Skeletal muscle satellite cell (primary cell): ENCODE measurements around the gene SF3B3.

Experiments used
- H3K27me3 ChIP-seq: 2 replicates; pipeline ENCODE4 v1.7.0; 2013; ENCODE audit warnings: low read length; ENCODE audit not compliant: control insufficient read depth, insufficient read depth
- H3K36me3 ChIP-seq: 2 replicates; pipeline ENCODE4 v1.7.0; 2013; ENCODE audit warnings: mild to moderate bottlenecking, control low read depth, low read length; ENCODE audit not compliant: insufficient read depth
- H3K4me1 ChIP-seq: 2 replicates; pipeline ENCODE4 v1.7.0; 2013; ENCODE audit warnings: low read length; ENCODE audit not compliant: control insufficient read depth, insufficient read depth
- H3K4me2 ChIP-seq: 2 replicates; pipeline ENCODE4 v1.7.0; 2013; ENCODE audit warnings: mild to moderate bottlenecking, low read length
- H3K4me3 ChIP-seq: 2 replicates; pipeline ENCODE4 v1.7.0; 2013; ENCODE audit warnings: low read length
- H3K9ac ChIP-seq: 2 replicates; pipeline ENCODE4 v1.7.0; 2013; ENCODE audit warnings: mild to moderate bottlenecking, low read depth, low read length, moderate library complexity
- H3K9me3 ChIP-seq: replicated peaks from 2 replicates; pipeline ENCODE4 v1.7.0; 2013; ENCODE audit warnings: mild to moderate bottlenecking, control low read depth, low read length

SF3B3 gene

GRCh38 chr16:70594569-70594968, 71.0 kb downstream of the SF3B3 start:
- H3K27me3 ChIP-seq, result no peaks in the 10 kb centered on the region
- no peak overlapping the region for H3K4me2 ChIP-seq
- no peaks in the 10 kb centered on the region for H3K36me3 ChIP-seq
- H3K9me3 ChIP-seq, result no peaks in the 10 kb centered on the region
- no peak overlapping the region for H3K4me3 ChIP-seq
- H3K9ac ChIP-seq, result no peak overlapping the region
- peaks cover 15% of the 10 kb centered on the region for H3K4me1 ChIP-seq

GRCh38 chr16:70597135-70597835, 73.7 kb downstream of the SF3B3 start:
- no peak overlapping the region for H3K4me3 ChIP-seq
- H3K4me2 ChIP-seq, result no peak overlapping the region
- peaks cover 6% of the 10 kb centered on the region for H3K27me3 ChIP-seq
- H3K9me3 ChIP-seq, result no peaks in the 10 kb centered on the region
- H3K36me3 ChIP-seq, result no peaks in the 10 kb centered on the region
- H3K4me1 ChIP-seq, result no peaks in the 10 kb centered on the region
- H3K9ac ChIP-seq, result no peak overlapping the region

- no peak overlapping the region for H3K4me3 ChIP-seq
- no peak overlapping the region for H3K9ac ChIP-seq
- H3K27me3 ChIP-seq, result peaks cover 6% of the 10 kb centered on the region
- H3K4me2 ChIP-seq, result no peak overlapping the region
- H3K36me3 ChIP-seq, result no peaks in the 10 kb centered on the region
- H3K4me1 ChIP-seq, result no peaks in the 10 kb centered on the region
- no peaks in the 10 kb centered on the region for H3K9me3 ChIP-seq
Measured at GRCh38 chr16:70598937-70599503, 75.4 kb downstream of the SF3B3 start.

- no peaks in the 10 kb centered on the region for H3K9me3 ChIP-seq
- H3K27me3 ChIP-seq, result peaks cover 6% of the 10 kb centered on the region
- no peak overlapping the region for H3K4me3 ChIP-seq
- H3K36me3 ChIP-seq, result no peaks in the 10 kb centered on the region
- H3K9ac ChIP-seq, result no peak overlapping the region
- no peaks in the 10 kb centered on the region for H3K4me1 ChIP-seq
- H3K4me2 ChIP-seq, result no peak overlapping the region
Measured at GRCh38 chr16:70600730-70601129, 77.1 kb downstream of the SF3B3 start.

GRCh38 chr16:70601576-70602575, 78.3 kb downstream of the SF3B3 start:
- H3K27me3 ChIP-seq, result peaks cover 6% of the 10 kb centered on the region
- no peaks in the 10 kb centered on the region for H3K9me3 ChIP-seq
- no peak overlapping the region for H3K4me2 ChIP-seq
- no peaks in the 10 kb centered on the region for H3K4me1 ChIP-seq
- H3K4me3 ChIP-seq, result no peak overlapping the region
- no peak overlapping the region for H3K9ac ChIP-seq
- no peaks in the 10 kb centered on the region for H3K36me3 ChIP-seq

- H3K4me3 ChIP-seq, result no peak overlapping the region
- no peak overlapping the region for H3K4me2 ChIP-seq
- no peaks in the 10 kb centered on the region for H3K4me1 ChIP-seq
- no peaks in the 10 kb centered on the region for H3K36me3 ChIP-seq
- peaks cover 6% of the 10 kb centered on the region for H3K27me3 ChIP-seq
- H3K9ac ChIP-seq, result no peak overlapping the region
- H3K9me3 ChIP-seq, result no peaks in the 10 kb centered on the region
Measured at GRCh38 chr16:70602831-70603230, 79.2 kb downstream of the SF3B3 start.

GRCh38 chr16:70604407-70605282, 81.0 kb downstream of the SF3B3 start:
- H3K36me3 ChIP-seq, result no peaks in the 10 kb centered on the region
- no peak overlapping the region for H3K9ac ChIP-seq
- peaks cover 6% of the 10 kb centered on the region for H3K27me3 ChIP-seq
- no peaks in the 10 kb centered on the region for H3K9me3 ChIP-seq
- H3K4me3 ChIP-seq, result no peak overlapping the region
- H3K4me1 ChIP-seq, result no peaks in the 10 kb centered on the region
- H3K4me2 ChIP-seq, result no peak overlapping the region

- no peak overlapping the region for H3K9ac ChIP-seq
Measured at GRCh38 chr16:70605283-70605657, 81.7 kb downstream of the SF3B3 start.

GRCh38 chr16:70608521-70608920, 84.9 kb downstream of the SF3B3 start:
- Histone ChIP-seq H3K9ac (no peak overlapping the region), H3K4me1 (no peaks in the 10 kb centered on the region), H3K36me3 (no peaks in the 10 kb centered on the region), H3K9me3 (no peaks in the 10 kb centered on the region), H3K4me3 (no peak overlapping the region), H3K27me3 (no peaks in the 10 kb centered on the region), H3K4me2 (no peak overlapping the region)

More at GRCh38 chr16:70605283-70605657, 81.7 kb downstream of the SF3B3 start:
- Histone ChIP-seq H3K9me3 (no peaks in the 10 kb centered on the region), H3K4me1 (no peaks in the 10 kb centered on the region), H3K4me2 (no peak overlapping the region), H3K4me3 (no peak overlapping the region), H3K27me3 (peaks cover under 1% of the 10 kb centered on the region), H3K36me3 (no peaks in the 10 kb centered on the region)

GRCh38 chr16:70610273-70611223, 86.9 kb downstream of the SF3B3 start:
- Histone ChIP-seq H3K9ac (no peak overlapping the region), H3K9me3 (no peaks in the 10 kb centered on the region), H3K4me1 (no peaks in the 10 kb centered on the region), H3K27me3 (no peaks in the 10 kb centered on the region), H3K4me2 (no peak overlapping the region), H3K4me3 (no peak overlapping the region), H3K36me3 (no peaks in the 10 kb centered on the region)
